ENCODE measurements around the gene PKNOX2. TPM values are rescaled to one million over a fixed set of nuclear protein-coding genes. Genes with fewer than 3 reads are reported as not detected.

Gene PKNOX2
- total RNA-seq, 6 experiments from 2014 or later: 0.10 TPM; not detected in 5

- Mint-ChIP-seq H3K4me3 (no peak overlapping the region), H3K4me1 (ENCODE audit: low read depth) (peaks cover 8% of the 10 kb centered on the region; the same call in 1 of the 2 replicates), H3K27ac (no peak overlapping the region), H3K9me3 (no peaks in the 10 kb centered on the region), H3K36me3 (ENCODE audit: low read depth) (no peaks in the 10 kb centered on the region), H3K27me3 (ENCODE audit: insufficient read depth) (peaks cover 21% of the 10 kb centered on the region)
- no peak for DNase-seq
- TF ChIP-seq CTCF (IDR thresholded peaks at IDR 0.05): no peak
These were observed 25.6 kb upstream of the PKNOX2 start for GRCh38 chr11:125138966-125139365.

GRCh38 chr11:125139778-125140177 is 24.8 kb upstream of the PKNOX2 start:
- no peak overlapping the region for H3K4me3 Mint-ChIP-seq
- no peak for TF ChIP-seq CTCF (IDR thresholded peaks at IDR 0.05)
- no peaks in the 10 kb centered on the region for H3K36me3 Mint-ChIP-seq (ENCODE audit: low read depth)
- peaks cover 23% of the 10 kb centered on the region for H3K27me3 Mint-ChIP-seq (ENCODE audit: insufficient read depth)
- DNase-seq: no peak
- H3K9me3 Mint-ChIP-seq: no peaks in the 10 kb centered on the region
- H3K4me1 Mint-ChIP-seq (ENCODE audit: low read depth): peaks cover 8% of the 10 kb centered on the region; the same call in 1 of the 2 replicates
- H3K27ac Mint-ChIP-seq: no peak overlapping the region

- no peaks in the 10 kb centered on the region for H3K9me3 Mint-ChIP-seq
- no peak for DNase-seq
- H3K36me3 Mint-ChIP-seq (ENCODE audit: low read depth): no peaks in the 10 kb centered on the region
- H3K27me3 Mint-ChIP-seq (ENCODE audit: insufficient read depth): peaks cover 26% of the 10 kb centered on the region
- TF ChIP-seq CTCF (IDR thresholded peaks at IDR 0.05): no peak
- H3K4me1 Mint-ChIP-seq (ENCODE audit: low read depth): peaks cover 8% of the 10 kb centered on the region; the same call in 1 of the 2 replicates
- no peak overlapping the region for H3K4me3 Mint-ChIP-seq
- H3K27ac Mint-ChIP-seq: no peak overlapping the region
These were observed 24.3 kb upstream of the PKNOX2 start for GRCh38 chr11:125140233-125140632.

DNA sequence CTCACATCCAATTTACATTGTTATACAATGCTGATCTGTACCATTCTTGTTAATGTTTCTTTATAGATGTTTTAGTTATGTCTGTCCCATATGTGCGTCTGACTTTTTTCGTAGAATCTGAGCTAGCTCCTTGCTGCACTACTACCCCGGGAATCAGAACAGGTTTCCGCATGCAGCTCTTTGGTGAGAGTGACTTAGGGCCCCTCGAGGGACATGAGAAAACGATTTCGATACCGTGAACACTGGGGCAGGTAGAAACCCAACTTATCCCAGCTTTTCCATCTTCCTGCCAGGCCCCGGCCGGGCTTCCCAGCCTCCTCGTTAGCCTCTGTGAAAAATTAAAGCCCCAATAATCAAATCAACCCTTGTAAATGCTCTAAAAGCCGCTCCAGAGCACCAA is 23.4 kb upstream of the PKNOX2 start:
- Mint-ChIP-seq H3K27ac (no peak overlapping the region), H3K27me3 (ENCODE audit: insufficient read depth) (peaks cover 24% of the 10 kb centered on the region)

GRCh38 chr11:125141686-125142535 is 22.6 kb upstream of the PKNOX2 start:
- Mint-ChIP-seq H3K4me1 (ENCODE audit: low read depth) (peaks cover 8% of the 10 kb centered on the region; the same call in 1 of the 2 replicates), H3K27me3 (ENCODE audit: insufficient read depth) (peaks cover 24% of the 10 kb centered on the region), H3K4me3 (peak overlapping the region; percentile 8; the same call in 1 of the 2 replicates), H3K36me3 (ENCODE audit: low read depth) (no peaks in the 10 kb centered on the region), H3K27ac (no peak overlapping the region), H3K9me3 (no peaks in the 10 kb centered on the region)
- DNase-seq: no peak
- TF ChIP-seq CTCF (IDR thresholded peaks at IDR 0.05): peak; percentile 99

More for the DNA sequence above, 23.4 kb upstream of the PKNOX2 start:
- Mint-ChIP-seq H3K36me3 (ENCODE audit: low read depth) (no peaks in the 10 kb centered on the region), H3K4me1 (ENCODE audit: low read depth) (peaks cover 8% of the 10 kb centered on the region; the same call in 1 of the 2 replicates), H3K4me3 (no peak overlapping the region), H3K9me3 (no peaks in the 10 kb centered on the region)
- TF ChIP-seq CTCF (IDR thresholded peaks at IDR 0.05): no peak
- no peak for DNase-seq

Measured in HFFc6 (cell line).